GM15510 (cell line): ENCODE measurements around the gene RCSD1.

Experiments used
- POLR2A ChIP-seq: IDR thresholded peaks from 3 replicates; pipeline ENCODE4 v1.6.1; 2011; ENCODE audit warnings: borderline replicate concordance; ENCODE audit not compliant: insufficient read length; ENCODE audit errors: extremely low read depth

RCSD1 gene

GRCh38 chr1:167629681-167630567, at the start of gene RCSD1:
Gene RCSD1, plus strand, starts transcription at chr1:167630232. Its CDS starts 192 bp downstream, at chr1:167630424.
- TF ChIP-seq POLR2A: peak; percentile 79

- no peak for TF ChIP-seq POLR2A
Measured at GRCh38 chr1:167582064-167582463, 48.0 kb upstream of the RCSD1 start.

- no peak for TF ChIP-seq POLR2A
Measured at GRCh38 chr1:167582722-167583121, 47.3 kb upstream of the RCSD1 start.

GRCh38 chr1:167584581-167584980, 45.5 kb upstream of the RCSD1 start:
- TF ChIP-seq POLR2A: no peak

- no peak for TF ChIP-seq POLR2A
Measured at GRCh38 chr1:167587342-167587741, 42.7 kb upstream of the RCSD1 start.

- TF ChIP-seq POLR2A: no peak
Measured at GRCh38 chr1:167587872-167588271, 42.2 kb upstream of the RCSD1 start.

DNA sequence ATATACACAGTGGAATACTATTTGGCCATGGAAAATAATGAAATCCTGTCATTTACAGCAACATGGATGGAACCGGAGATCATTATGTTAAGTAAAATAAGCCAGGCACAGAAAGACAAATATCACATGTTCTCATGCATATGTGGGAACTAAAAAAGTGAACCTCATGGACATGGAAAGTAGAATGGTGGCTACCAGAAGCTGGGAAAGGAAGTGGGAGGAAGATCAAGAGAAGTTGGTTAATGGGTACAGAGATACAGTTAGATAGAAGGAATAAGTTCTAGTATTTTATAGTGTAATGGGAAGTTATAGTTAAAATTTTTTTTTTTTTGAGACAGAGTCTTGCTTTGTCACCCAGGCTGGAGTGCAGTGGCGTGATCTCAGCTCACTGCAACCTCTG, 41.7 kb upstream of the RCSD1 start:
- TF ChIP-seq POLR2A: no peak

DNA sequence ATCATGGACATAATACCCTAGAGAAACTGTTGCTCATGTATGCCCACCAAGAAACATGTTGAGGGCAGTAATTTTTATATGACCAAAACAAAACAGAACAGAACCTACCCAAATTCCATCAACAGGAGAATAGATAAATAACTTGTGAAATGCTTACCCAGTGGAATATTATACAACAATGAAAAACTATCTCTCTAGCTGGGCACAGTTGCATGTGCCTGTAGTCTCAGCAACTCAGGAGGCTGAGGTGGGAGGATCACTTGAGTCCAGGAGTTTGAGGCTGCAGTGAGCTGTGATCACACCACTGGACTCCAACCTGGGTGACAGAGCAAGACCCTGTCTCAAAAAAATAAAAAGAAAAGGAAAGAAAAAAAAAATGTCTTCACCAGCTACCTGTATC, 37.6 kb upstream of the RCSD1 start:
- no peak for TF ChIP-seq POLR2A

DNA sequence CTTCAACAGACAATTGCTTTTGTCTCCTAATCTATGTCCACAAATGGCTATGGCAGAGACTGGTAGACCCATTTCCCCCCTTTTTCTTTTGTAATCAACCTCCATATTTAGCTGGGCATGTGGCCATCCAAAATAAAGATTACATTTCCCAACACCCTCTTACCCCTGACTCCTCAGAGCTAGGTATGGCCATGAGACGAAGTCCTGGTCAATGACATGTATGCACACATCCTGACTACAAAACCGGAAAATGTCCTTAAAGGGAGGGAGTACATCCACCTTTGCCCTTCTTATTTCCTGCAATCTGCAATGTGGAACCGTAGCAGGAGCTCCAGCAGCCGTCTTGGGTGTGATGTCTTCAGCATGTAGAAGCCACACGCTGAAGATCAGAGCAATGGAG, 36.2 kb upstream of the RCSD1 start:
- TF ChIP-seq POLR2A: no peak

DNA sequence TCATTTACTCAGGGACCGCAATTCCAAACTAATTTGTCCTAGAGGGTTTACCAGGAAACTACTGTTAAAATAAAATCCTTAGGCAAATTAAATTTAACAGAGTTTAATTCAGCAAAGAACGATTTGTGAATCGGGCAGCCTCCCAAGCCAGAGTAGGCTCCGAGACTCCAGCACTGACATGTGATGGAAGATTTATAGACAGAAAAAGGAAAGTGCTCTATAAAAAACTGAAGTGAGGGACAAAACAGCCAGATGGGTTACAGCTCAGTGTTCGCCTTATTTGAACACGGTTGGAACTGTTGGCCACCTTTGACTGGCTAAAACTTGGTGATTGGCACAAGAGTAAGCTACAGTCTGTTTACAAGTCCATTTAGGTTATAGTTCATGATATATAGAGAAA, 35.2 kb upstream of the RCSD1 start:
- TF ChIP-seq POLR2A: no peak

- TF ChIP-seq POLR2A: no peak
Measured at GRCh38 chr1:167599957-167600581, 30.0 kb upstream of the RCSD1 start.

DNA sequence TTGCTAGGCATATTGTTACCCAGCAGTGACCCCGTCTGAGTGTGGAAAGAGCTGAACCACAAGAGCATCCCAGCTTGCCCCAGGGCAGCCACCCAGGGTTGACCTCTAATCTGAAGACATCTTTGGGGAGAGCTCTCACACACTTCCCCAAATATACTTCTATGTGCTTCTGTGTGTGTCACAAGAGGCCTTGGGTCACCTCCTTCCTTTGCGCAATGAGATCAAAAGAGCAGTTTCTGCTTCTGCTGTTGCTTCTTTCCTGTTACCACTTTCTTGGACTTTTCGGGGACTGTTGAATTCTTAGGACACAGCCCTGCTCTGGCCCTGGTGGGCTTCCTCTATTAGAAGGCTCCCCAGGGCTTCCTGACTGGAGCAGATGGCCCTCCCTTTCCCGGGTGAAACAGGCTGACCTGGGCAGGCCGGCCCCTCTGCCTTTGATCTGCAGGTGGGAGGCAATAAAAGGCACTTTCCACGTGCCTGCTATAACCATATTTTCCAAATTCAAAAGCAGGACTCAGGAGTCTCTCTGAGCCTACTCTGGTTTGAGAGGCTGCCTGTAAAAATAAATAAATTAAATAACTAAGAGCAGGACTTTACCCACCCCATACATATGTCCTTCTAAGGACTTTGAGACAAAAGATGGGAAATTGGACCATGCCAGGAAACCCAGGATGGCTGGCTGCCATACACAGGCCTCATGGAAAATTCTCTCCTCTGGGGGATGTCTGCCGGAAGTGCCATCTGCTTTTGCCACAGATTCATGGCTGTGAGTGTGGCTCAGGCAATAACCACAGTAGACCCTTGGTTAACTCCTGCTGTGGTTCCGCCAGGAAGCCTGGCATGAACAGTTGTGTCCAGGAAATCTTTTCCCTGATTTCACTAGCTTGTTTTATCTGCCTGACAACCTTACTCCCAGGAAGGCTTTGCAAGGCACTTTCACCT, 28.3 kb upstream of the RCSD1 start:
- TF ChIP-seq POLR2A: no peak

GRCh38 chr1:167602840-167603239, 27.2 kb upstream of the RCSD1 start:
- no peak for TF ChIP-seq POLR2A

- TF ChIP-seq POLR2A: no peak
Measured at GRCh38 chr1:167605576-167605975, 24.5 kb upstream of the RCSD1 start.

DNA sequence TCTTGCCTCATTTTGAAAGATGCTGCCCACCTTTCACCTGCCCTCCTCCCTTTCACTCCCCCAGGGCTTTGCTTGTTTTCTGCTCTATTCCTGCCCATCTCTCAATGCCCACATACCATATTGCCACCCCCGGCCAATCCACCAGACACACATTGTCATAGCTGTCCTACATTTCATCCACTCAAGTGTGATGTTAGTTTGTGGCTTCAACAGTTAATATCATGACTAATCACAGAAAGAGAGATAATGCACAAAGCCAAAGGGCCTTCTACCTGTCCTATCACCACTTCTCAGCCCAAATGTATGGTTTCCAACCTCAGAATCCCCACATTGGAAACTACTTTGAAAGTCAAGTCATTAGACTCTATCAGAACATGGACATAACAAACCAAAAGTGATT, 18.0 kb upstream of the RCSD1 start:
- no peak for TF ChIP-seq POLR2A
